ENCODE results near the gene AP2A2.

DNA sequence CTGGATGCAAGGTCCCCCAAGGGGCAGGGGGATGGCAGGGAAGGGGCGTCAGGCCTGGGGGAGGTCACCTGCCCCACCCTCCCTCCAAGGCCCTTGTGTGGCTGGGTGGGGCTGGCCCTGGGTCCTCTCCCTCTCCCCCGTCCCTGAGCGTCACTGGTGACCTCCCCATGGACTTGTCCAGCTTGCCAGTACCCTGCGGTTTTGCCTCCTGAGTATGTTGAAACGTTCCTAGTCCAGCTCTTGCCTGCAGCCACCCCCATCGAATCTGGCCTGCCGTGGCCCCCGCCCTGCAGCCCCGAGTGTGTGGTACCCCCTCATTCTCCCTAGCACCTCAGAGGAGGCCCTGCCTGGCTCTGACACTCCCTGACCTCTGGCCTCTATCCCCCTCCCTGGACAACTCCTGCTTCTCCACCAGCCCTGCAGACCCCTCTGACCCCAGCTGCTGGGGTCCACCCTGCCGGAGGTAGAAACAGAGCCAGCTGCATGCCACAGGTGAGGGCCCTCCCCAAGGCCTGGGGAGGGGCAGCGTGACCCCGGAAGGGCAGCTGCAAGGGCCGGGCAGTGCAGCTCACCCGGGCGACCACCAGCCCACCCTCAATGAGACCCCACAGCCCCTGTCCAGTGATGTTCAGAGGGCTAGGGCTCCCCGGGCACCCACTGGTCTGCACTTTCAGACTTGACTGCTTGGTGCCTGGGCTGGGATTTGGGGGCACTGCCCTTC lies 114.9 kb downstream of the AP2A2 start:
- TF ChIP-seq CTCF (IDR thresholded peaks at IDR 0.05) (no peak), POLR2AphosphoS5 (IDR thresholded peaks at IDR 0.05; ENCODE audit: low read depth, low read length) (no peak)
